HG03175 (cell line): ENCODE results near the gene VARS2.
"Not testable (repeated sequence)": the region's sequence is repeated elsewhere in the genome, so short reads cannot be mapped to it uniquely, and the experiment has no call there.

Experiments
- ATAC-seq: cut with Tn5 transposase; IDR thresholded peaks from one replicate; pipeline ENCODE4 v1.9.1; 2021; ENCODE audit warnings: mild to moderate bottlenecking, moderate library complexity; ENCODE audit not compliant: unreplicated experiment

Gene VARS2

GRCh38 chr6:30898750-30899360 is 15.2 kb upstream of the VARS2 start:
- no peak for ATAC-seq

- no peak for ATAC-seq
These were observed 13.1 kb upstream of the VARS2 start for GRCh38 chr6:30900863-30901417.

- ATAC-seq = no peak
These were observed 12.6 kb upstream of the VARS2 start for GRCh38 chr6:30901436-30901835.

GRCh38 chr6:30902196-30902595 is 11.8 kb upstream of the VARS2 start:
- ATAC-seq = not testable (repeated sequence)

GRCh38 chr6:30902709-30903108 is 11.3 kb upstream of the VARS2 start:
- no peak for ATAC-seq

- ATAC-seq = no peak
These were observed 10.8 kb upstream of the VARS2 start for GRCh38 chr6:30903236-30903635.

GRCh38 chr6:30907290-30907757 is 6.7 kb upstream of the VARS2 start:
- not testable (repeated sequence) for ATAC-seq

- peak; percentile 92 for ATAC-seq
These were observed 6.1 kb upstream of the VARS2 start, which contains the start of gene GTF2H4 for GRCh38 chr6:30907758-30908591. Gene GTF2H4, plus strand, starts transcription at chr6:30908207.

GRCh38 chr6:30908700-30909099 is 5.3 kb upstream of the VARS2 start:
- no peak for ATAC-seq

- ATAC-seq = not testable (repeated sequence)
These were observed 3.6 kb upstream of the VARS2 start for GRCh38 chr6:30910473-30910872.

- no peak for ATAC-seq
These were observed 1.1 kb upstream of the VARS2 start for GRCh38 chr6:30912746-30913520.

- no peak for ATAC-seq
These were observed 340 bp upstream of the VARS2 start for GRCh38 chr6:30913721-30914075.

- no peak for ATAC-seq
These were observed 984 bp downstream of the VARS2 start for GRCh38 chr6:30914854-30915590.

- no peak for ATAC-seq
These were observed 1.5 kb downstream of the VARS2 start for GRCh38 chr6:30915591-30915946.

GRCh38 chr6:30917041-30917440 is 3.0 kb downstream of the VARS2 start:
- ATAC-seq = no peak

GRCh38 chr6:30917487-30917886 is 3.4 kb downstream of the VARS2 start:
- no peak for ATAC-seq

GRCh38 chr6:30918670-30919069 is 4.6 kb downstream of the VARS2 start:
- no peak for ATAC-seq

GRCh38 chr6:30922447-30922852 is 8.4 kb downstream of the VARS2 start:
- no peak for ATAC-seq

GRCh38 chr6:30924040-30924627 is 10.1 kb downstream of the VARS2 start:
- ATAC-seq = not testable (repeated sequence)

- ATAC-seq = no peak
These were observed 12.6 kb downstream of the VARS2 start for GRCh38 chr6:30926644-30927043.
